Activated CD4-positive, CD25-positive, alpha-beta regulatory T cell treated with anti-CD3 and anti-CD28 coated beads, Interleukin-2, amount 50 U/mL, for 72 hours (primary cell): Measurements from ENCODE around the gene PSG1.

Experiments used
- DNase-seq: peaks from one replicate; pipeline ENCODE4 v3.0.0; 2021

PSG1 gene

DNA sequence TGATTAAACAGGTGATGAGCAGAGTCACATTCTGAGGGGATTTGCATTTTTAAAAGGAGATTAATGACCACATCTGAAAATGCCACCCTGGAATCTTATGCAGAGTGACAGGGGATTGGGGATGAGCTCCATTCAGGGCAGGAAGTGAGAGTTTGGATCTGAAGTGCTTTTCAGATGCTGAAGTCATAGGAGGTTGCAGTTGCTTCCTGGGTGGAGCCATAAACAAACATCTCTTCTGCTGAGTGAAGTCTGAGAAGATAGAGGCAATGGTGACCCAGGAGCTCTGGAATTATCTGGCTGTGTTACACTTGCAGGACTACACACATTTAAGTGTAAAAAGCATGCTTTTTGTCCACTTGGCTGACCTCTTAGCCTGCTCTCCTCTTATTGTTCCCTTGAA, 62.6 kb downstream of the PSG1 start:
- no peak for DNase-seq
